ENCODE data around the gene MAN1C1. TPM values are rescaled to one million over a fixed set of nuclear protein-coding genes. Genes with fewer than 3 reads are reported as not detected.

Gene MAN1C1
- polyA plus RNA-seq, 1 donor: 13.9 TPM

DNA sequence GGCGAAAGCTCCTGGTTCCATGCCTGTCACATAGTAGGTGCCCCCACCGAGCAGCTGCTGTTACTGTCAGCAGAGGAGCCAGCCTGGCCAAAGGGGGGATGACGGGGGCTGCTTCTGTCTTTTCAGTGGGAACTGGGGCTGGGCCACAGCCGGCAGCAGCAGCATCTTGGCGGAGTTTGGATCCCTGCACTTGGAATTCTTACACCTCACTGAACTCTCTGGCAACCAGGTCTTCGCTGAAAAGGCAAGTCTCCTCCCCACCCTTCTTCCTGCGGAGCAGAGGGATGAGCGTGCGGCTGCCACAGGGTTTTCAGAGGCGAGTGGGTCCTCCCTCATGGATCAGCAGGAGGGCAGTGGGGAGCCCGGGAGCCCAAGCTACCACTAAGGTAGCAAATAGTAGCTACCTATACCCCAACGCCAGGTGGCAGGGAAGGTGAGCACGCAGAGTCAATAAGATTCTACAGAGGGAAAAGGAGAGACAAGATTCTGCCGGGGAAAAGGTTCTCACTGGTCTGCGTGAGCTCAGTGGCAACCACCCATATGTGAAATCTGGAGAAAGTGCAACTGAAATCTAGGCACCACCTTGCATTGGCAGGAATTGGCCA, 142.0 kb downstream of the MAN1C1 start:
- DNase-seq: no peak

DNA sequence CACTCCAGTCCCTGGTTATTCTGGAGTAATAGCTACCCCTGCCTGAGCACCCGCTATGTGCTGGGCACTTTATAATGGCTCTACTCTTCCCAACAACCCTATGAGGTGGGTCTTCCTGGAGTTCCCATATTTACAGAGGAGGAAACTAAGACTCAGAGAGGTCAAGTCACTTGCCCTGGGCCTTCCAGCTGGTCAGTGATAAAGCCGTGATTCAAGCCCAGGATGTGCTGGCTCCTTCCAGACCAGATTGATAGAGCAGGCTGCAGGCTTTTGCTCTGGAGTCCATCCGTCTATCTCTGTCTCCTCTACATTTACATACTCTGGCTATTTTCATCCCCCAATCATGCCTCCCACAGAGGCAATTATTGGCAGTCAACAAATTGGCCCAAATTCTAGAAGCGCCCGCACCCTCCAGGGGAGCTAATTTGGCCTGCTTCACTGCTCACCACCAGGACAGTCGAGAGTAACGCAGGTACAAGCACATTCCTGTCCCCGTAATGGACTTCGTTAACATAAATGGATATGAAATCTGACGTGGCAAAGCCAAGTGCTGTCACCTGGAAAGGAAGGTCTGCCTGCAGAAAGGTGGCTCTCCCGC, 143.6 kb downstream of the MAN1C1 start:
- DNase-seq: no peak

DNA sequence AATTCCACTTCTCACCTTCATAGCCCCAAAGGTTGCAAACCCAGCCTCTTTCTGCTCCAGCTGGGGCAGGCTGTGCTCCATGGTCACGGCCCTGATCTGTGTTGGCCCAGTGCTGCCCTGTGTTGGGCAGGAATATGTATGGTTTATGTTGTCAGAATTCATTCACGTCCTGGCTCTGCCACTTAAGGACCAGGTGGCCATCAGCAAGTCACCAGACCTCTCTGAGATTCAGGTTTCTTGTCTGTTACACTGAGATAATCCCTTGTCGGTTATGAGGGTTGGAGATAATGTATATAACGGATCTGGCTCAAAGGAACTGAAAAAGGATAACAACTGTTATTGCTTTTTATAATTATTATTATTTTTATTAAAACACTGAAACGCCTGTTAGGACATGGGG, 144.3 kb downstream of the MAN1C1 start:
- no peak for DNase-seq

DNA sequence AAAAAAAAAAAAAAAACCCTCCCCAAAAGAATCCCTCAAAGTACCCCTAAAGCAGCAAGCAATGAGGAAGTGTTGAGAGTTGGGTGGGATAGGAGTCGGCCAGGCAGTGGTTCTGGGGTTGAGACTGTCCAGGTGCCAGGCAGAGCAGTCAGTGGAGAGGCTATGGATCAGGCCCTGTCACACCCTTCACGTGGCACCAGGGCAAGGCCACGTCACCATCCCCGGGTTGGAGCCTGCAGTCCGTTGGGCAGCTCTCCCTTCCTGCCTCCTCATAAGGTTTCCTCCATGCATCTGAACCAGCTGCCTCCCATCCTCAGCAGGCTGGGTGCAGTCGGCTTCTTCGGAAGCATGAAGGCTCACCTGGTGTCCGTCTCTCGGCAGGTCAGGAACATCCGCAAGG, 146.9 kb downstream of the MAN1C1 start:
- no peak for DNase-seq

DNA sequence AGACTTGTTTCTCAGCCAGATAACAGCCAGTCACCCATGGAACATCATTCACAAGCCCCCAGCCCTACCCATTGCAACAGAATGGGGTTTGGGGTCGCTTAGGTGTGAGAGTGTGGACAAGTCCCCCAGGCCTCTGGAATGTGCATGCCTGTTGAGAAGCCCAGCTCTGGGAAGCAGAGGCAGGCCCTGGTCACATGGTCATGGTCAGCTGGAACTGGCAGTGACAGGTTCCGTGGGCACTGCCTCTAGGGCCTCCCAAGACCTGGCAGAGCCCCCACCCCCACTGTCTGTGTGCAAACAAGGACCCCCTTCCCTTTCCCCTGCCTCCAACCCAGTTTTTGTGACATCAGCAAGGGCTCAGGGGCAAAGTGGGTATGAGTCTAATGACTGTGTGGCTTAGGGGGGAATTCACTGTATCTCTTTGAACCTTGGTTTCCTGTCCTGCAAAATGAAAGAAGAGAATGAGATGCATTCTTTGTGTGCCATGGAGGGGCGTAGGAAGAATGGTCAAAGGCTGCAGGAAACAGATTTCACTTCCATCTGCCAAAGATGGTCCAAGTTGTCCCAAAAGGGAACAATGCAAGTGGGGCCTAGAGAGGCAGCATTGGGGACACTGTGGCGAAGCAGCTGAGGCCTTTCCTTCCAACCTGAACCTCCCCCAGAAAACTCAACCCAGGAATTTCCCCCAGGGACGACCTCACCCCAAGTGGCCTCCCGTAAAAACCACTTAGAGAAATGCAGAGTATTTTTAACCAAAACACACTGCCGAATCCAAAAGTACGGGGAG, 148.7 kb downstream of the MAN1C1 start:
- no peak for DNase-seq

DNA sequence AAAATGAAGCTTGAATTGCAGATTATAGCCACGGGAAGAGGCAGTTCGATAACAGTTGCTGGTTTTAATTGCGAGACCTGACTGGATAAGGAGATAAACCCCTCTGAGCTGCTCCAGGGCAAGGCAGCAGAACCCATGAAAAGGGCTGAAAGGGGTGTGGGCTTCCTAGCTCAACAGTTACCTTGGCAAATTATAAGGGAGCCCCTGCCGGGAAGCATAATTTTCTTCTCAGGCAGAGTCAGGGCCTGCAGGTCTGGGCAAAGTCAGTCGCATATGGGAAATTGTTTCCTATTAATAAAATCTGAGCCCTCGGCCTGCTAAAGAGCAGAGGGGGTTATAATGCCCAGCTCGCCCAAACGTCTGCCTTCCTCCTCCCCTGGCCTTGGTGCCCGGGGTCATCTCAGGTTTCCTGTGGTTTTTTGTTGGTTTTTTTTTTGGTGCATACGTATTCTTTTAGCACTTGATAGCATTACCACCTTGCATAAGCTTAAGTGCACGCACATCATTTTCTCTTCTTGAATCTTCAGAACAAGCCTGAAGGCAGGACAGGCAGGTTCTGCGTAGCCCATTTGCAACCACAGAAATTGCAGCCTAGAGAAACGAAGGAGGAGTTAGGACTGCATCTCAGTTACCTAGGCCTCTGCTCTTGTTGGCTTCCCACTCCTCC, 149.5 kb downstream of the MAN1C1 start:
- no peak for DNase-seq

DNA sequence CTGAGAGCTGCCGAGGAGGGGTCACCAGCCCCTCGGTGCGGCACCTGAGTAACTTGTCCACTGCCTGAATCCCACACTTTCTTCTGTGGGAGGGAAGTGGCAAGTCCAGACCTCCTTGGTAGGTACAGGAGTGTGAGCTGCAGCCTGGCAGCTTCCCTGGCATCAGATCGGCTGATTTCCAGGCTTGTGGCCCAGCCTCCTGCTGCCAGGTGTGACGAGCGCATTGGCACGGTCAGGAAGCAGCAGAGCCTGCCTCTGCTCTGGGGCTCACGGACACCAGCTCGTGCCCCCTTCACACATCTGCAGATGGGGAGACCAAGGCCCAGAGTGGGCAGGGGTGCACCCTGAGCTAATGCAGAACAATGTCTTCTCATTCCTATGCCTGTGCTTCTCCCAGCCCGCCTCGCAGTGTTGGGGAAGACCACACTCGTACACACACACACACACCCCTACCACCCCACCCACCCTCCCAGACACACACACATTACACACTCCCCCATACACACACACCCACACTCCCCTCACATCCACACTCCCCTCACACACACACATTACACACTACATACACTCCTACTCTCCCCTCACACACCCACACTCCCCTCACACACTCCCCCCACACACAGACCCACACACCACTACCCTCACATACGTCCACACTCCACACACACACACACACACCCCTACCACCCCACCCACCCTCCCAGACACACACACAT, 150.3 kb downstream of the MAN1C1 start:
- no peak for DNase-seq

DNA sequence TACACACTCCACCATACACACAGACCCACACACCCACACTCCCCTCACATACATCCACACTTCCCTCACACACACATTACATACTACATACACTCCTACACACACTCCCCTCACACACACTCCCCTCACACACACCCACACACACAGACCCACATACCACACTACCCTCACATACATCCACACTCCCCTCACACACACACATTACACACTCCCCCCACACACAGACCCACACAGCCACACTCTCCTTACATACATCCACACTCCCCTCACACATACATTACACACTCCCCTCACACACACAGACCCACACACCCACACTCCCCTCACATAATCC, 150.8 kb downstream of the MAN1C1 start:
- no peak for DNase-seq

DNA sequence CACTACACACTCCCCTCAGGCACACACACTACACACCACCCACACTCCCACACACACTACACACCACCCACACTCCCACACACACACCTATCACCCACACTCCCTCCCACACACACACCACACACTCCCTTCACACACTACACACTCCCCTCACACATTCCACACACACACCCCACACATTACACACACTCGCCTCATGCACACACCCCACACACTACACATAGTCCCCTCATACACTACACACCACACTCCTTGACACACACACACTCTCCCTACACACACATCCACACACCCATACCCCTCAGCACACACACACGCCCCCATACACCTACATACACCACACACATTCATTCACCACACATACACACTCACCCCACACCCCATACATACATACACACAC, 152.4 kb downstream of the MAN1C1 start:
- no peak for DNase-seq

DNA sequence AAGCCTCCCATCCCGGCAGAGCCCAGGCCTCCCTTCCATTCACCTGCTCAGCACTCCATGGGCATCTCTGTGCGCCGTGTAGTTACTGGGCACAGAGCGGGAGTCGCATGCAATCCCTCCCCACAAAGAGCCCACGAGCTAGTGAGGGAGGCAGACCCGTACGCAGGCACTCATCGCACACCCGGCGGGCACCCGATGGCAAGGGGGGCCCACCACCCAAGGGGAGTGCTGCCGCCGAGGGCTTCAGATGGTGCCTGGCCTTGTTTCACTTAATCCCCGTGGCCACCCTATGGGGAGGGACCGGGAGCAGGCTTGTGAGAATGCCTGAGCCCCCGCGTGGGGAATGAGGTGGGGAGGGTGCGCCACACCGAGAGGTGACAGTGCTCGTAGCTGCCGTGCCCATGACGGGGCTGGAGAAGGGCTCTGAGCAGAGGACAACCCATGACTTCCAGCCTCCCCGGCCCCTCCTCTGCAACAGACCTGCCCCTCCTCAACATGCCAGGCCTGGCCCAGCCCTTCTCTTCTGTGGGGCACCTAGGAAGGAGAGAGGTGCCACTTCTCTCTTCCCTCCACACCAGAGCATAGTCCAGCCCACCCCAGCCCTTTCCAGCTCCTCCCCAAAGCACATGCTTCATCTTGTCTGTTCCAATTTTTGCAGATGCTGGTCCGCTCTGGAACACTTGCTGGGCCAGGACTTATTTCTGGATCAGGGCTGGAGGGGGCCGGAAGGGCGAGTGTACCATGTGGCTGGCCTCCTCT, 153.2 kb downstream of the MAN1C1 start:
- DNase-seq: no peak

DNA sequence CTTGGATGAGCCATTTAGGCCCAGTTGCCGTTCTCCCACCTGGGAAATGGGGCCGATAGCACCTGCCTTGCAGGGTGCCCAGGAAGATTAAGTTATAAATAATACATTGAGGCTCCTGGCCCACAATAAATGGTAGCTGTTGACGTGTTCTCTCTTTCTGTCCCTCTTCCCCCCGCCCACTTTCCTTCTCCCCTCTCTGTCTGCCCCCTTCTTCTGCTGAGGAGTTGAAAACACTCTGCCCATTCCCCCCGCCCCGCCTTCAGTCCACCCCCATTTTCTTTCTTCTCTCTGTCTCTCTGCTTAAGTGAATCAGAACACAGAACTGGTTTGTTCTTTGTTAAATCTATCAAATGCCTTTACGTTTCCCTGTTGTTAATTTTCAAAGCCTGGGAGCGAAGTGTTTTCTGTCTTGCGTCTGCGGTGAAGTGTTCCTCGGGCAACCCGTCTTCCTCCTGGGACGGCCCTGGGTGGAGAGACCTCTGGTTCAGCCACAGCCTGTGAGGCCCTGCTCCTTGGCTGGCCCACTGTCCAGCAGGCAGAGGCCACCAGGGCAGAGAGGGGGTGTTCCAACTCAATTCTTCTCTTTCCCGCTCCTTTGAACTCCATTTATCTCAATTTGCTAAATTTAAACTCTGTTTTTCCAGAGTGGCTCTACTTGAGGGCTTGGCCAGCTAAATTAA, 154.1 kb downstream of the MAN1C1 start:
- no peak for DNase-seq

DNA sequence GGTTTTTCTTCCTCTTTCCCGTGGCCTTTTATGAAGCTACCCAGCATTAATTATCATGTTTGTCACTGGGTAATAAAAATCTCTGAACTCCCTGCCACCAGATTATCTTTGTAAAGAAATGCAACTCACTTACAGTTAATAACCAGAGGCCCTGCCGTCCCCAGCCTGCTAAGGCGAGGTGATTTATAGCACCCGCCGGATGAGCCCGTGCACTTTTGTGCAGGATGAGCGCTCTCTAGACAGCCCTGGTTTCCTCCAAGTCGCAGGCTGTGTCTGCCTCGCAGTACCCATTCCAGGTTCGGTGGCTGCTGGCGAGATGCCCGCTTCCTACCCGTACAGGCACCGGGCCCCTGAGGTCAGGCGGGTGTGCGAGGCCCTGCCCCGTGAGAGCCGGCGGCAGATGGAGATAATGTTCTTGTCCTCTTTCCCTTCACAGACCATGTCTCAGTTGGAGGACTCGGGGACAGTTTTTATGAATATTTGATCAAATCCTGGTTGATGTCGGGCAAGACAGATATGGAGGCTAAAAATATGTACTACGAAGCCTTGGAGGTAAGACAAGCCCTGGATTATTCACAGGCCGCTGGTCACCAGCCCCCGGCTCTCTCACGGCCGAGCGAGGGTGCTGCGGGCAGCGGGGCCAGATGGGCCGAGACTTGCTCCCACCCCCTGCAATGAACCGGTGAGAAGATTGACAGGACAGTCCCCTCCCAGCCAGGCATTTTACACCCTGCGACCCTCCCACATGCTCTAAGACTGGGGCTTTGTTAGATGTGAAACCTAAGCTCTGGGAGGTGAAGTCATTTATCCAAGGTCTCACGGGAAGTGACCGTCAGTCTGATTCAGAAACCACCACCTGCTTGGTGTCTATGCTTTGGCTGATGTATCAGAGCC, 154.9 kb downstream of the MAN1C1 start:
- peak; percentile 90 for DNase-seq

DNA sequence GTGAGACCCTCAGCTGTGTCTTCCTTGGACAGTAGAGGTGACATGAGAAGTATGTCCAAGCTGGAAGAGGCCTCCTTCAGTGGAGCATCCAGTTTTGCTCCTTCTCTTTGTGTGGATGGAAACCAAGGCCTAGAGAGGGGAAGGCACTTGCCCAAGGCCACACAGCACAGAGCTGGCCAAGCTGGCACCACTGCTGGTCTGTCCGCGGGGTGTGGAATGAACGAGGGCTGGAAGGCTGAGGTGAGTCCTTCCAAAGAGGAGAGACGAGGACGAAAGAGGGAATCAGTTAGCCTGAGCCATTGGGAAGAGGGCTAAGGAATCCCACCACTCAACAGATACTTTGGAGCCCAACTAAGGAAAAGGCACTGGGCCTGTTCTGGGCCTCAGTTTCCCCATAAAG, 155.6 kb downstream of the MAN1C1 start:
- DNase-seq: no peak

DNA sequence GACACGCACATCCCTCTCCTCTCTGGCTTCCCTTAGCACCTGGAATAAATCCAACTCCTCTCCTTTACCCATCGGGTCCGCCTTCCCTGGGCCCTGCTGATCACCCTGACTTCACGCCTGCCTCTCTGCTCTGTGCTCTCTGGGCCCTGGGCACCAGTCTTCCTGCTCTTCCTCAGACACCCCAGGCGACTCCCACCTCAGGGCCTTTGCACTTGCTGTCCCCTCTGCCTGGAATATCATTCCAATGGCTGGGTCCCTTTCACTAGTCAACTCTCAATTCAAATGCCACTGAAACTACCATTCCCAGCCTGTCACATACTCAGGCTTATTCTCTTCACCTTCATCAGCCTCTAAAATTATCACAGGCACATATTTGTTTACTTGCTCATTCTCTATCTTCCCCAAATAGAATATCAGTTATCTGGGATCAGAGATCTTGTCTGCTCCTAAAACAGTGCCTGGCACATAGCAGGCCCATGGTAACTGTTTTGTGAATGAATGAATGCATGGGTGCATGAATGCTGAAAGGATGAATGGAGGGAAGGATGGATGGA, 156.2 kb downstream of the MAN1C1 start:
- no peak for DNase-seq

DNA sequence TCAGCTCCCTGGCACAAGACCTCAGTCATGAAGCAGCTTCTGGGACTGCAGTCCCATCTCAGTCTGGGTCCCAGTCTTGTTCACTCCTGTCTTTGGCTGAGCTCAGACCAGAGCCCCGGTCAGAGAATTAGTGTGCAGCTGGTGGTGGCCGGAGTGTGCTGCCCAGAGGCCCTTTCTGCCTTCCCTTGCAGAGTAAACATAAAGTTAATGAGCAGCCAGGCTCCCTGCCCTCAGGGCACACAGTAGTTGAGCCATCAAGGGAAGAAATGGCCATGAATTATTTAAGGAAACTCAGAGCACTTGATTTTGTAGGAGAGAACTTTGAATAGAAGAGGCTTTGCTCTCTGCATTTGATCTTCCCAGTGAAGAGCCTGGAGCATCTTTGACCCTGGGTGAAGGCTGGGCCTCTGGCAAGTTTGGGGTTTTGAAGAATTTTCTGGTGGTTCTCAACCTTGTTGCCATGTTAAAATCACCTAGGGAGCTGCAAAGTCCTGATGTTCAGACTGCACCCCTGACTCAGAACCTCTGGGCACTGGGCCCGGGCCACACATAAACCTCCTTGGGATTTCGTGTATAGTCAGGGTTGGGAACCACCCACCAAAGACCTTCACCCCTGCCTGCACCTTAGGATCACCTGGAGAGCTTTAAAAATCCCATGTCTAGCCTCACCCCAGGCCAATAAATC, 157.0 kb downstream of the MAN1C1 start:
- DNase-seq: peak; percentile 71

DNA sequence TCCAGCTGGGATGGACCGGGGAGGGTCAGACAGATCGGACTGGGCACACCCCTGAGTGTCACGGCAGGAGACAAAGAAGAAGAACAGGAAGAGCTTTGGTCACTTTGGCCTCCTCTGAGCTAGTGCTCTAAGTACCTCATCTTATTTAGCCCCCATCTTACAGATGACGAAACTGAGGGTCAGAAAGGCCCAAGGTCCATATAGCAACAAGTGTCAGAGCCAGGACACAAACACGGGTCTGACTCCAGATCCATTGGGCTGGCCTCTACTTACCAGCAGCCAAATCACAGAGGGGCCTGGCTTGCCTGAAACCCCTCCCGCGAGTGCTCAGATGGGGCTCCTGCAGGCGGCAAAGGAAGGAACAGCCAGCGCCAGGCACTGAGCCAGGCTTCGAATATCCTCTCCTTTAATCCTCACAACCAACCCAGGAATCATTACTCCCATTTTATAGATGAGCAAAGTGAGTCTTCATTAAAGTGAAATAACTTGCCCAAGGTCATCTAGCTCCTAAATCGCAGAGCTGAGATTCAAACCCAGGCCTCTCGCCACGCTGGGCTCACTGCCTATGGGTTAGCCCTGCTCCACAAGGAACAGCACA, 157.7 kb downstream of the MAN1C1 start:
- DNase-seq: no peak

DNA sequence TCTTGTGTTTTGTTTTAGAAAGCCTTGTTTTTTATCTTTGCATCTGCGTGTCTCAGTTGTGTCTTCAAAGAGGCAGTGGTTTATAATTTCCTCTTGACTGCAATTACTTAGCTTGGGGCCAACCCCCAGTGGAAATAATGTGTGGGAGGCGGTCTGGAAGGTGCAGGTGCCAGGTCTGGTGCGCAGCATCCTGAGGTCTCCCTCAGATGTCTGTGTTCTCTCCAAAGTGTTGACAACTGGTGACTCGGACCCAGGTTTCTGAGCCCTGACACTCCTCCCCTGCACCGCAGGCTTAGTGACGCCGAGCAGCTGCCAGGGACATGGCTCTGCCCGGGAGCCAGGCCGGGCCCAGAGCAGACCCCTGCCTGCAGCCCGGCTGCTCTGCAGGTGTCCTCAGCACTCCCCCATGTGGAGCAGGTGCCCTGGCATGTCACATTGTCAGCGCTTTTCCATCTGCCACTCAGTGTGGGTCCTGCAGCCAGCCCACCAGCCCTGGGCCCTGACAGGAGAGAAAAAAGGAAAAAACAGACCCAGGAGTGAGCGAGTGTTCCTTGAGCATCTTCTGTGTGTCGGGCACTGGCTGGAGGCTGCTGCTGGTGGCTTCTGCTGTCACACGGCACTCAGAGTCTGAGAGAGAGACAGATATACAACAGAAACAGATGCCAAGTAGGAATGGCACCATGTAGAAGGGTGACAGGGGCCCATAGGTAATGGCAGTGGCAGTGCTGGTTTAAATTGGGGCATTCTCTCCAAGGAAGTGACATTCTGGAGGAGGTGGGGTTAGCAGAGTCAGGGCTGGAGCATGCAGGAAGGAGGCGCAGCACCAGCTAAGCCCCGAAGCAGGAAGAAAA, 158.6 kb downstream of the MAN1C1 start:
- DNase-seq: no peak

DNA sequence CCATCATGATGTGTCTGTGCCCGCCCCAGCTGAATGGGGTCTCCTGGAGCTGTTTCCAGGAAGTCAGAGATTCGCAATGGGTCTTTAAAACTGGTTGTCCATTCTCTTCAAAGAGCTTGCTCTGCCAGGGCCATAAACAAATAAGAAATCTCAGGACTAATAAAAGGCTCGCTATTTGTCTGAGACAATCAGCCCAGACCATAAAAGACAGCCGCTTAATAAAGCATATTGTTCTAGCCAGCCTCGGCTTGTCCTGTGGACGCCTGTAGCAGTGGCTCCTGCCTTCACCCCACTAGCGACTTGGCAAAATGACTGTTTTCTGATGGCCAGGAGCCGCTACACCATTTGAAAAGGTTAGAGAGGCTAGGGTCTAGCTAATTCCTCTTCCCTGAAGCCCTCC, 162.8 kb downstream of the MAN1C1 start:
- DNase-seq: no peak

All from left kidney (tissue), 2 donors.